Breast epithelium (tissue), 3 donors: ENCODE results near the gene SERPINC1.

Experiments
- CTCF ChIP-seq, 3 donors: fragments of 450-650 bp; IDR thresholded peaks; one replicate each; pipeline ENCODE4 v1.5.1; 2016 to 2017; ENCODE audit warnings: antibody characterized with exemption in 3 of 3, mild to moderate bottlenecking in 3 of 3, moderate library complexity in 3 of 3
- POLR2A ChIP-seq: fragments of 450-650 bp; IDR thresholded peaks from one replicate; pipeline ENCODE4 v1.6.1; 2016; ENCODE audit warnings: antibody characterized with exemption, mild to moderate bottlenecking, moderate library complexity
- POLR2AphosphoS5 ChIP-seq, 3 donors: sonication (generic); formaldehyde crosslinking; IDR thresholded peaks; one replicate each; pipeline ENCODE4 v1.6.1; 2017; ENCODE audit warnings: antibody characterized with exemption in 3 of 3

GRCh38 chr1:173963477-173963876 lies 46.4 kb upstream of the SERPINC1 start:
- no peak for TF ChIP-seq POLR2A
- TF ChIP-seq CTCF (IDR thresholded peaks at IDR 0.05) = no peak
- no peak for TF ChIP-seq POLR2AphosphoS5 (IDR thresholded peaks at IDR 0.05)
